Panc1 (cell line): Measurements from ENCODE around the gene CCDC38.

Source experiments
- CTCF ChIP-seq: fragments of 450-650 bp; IDR thresholded peaks from 2 replicates; pipeline ENCODE4 v1.5.1; 2017; ENCODE audit warnings: mild to moderate bottlenecking
- POLR2AphosphoS5 ChIP-seq: IDR thresholded peaks from 2 replicates; pipeline ENCODE4 v1.6.1; 2012; ENCODE audit warnings: mild to moderate bottlenecking, low read depth, low read length, moderate library complexity
- REST ChIP-seq, 2 experiments: IDR thresholded peaks; 2 replicates each; pipeline ENCODE4 v1.6.1; 2011 to 2012; ENCODE audit warnings: low read depth in 2 of 2, control low read depth in 1 of 2, low read length in 1 of 2, mild to moderate bottlenecking in 1 of 2, moderate library complexity in 1 of 2; ENCODE audit not compliant: insufficient read depth in 1 of 2
- TCF7L2 ChIP-seq: IDR thresholded peaks from 2 replicates; pipeline ENCODE4 v1.6.1; 2011; ENCODE audit warnings: mild to moderate bottlenecking, low read depth, low read length, inconsistent platforms

GRCh38 chr12:95857799-95858198, 84.6 kb downstream of the CCDC38 start:
- TF ChIP-seq POLR2AphosphoS5, result no peak
- no peak for TF ChIP-seq CTCF
- TF ChIP-seq TCF7L2, result no peak
- no peak for TF ChIP-seq REST (IDR thresholded peaks at IDR 0.05; ENCODE audit: insufficient read depth in 1 of 2, low read depth in 2 of 2, low read length in 1 of 2)
